Neural cell (in vitro differentiated cells): ENCODE results near the gene SOBP.

Experiments
- CTCF ChIP-seq: fragments of 450-650 bp; IDR thresholded peaks from 2 replicates; pipeline ENCODE4 v1.5.1; 2014; ENCODE audit warnings: antibody characterized with exemption, mild to moderate bottlenecking, moderate library complexity; ENCODE audit not compliant: poor library complexity, severe bottlenecking
- EP300 ChIP-seq: fragments of 450-650 bp; conservative IDR thresholded peaks from 2 replicates; pipeline ENCODE4 v1.6.1; 2014; ENCODE audit warnings: antibody characterized with exemption, mild to moderate bottlenecking, moderate library complexity; ENCODE audit not compliant: poor library complexity, severe bottlenecking
- EZH2 ChIP-seq: fragments of 200-600, 300-800 bp; shearing (Covaris generic), sonication (generic); IDR thresholded peaks from 2 replicates; pipeline ENCODE4 v1.6.1; 2014; ENCODE audit warnings: antibody characterized with exemption, low read length, borderline replicate concordance, mild to moderate bottlenecking; ENCODE audit not compliant: insufficient read depth, poor library complexity, severe bottlenecking
- MXI1 ChIP-seq: fragments of 450-650 bp; conservative IDR thresholded peaks from 2 replicates; pipeline ENCODE4 v1.6.1; 2014; ENCODE audit warnings: antibody characterized with exemption, mild to moderate bottlenecking; ENCODE audit not compliant: poor library complexity, severe bottlenecking
- POLR2AphosphoS5 ChIP-seq: IDR thresholded peaks from 2 replicates; pipeline ENCODE4 v1.6.1; 2012
- RAD21 ChIP-seq: fragments of 450-650 bp; conservative IDR thresholded peaks from 2 replicates; pipeline ENCODE4 v1.6.1; 2014; ENCODE audit warnings: antibody characterized with exemption, mild to moderate bottlenecking, moderate library complexity
- REST ChIP-seq: IDR thresholded peaks from 2 replicates; pipeline ENCODE4 v1.6.1; 2012; ENCODE audit warnings: borderline replicate concordance
- TAF1 ChIP-seq: IDR thresholded peaks from 2 replicates; pipeline ENCODE4 v1.6.1; 2012; ENCODE audit warnings: low read depth

- TF ChIP-seq EZH2 (no peak), REST (no peak), EP300 (no peak), POLR2AphosphoS5 (no peak), CTCF (no peak), RAD21 (no peak), TAF1 (no peak), MXI1 (no peak)
These were observed 6.1 kb downstream of the SOBP start for GRCh38 chr6:107495971-107496370.
